ENCODE results near the gene MAFF. TPM values are rescaled to one million over a fixed set of nuclear protein-coding genes. Genes with fewer than 3 reads are reported as not detected.
"Not testable (repeated sequence)": the region's sequence is repeated elsewhere in the genome, so short reads cannot be mapped to it uniquely, and the experiment has no call there.

MAFF gene
- total RNA-seq, 1 experiment from 2014 or later: 4.6 TPM

- H3K4me1 Mint-ChIP-seq: peaks cover 26% of the 10 kb centered on the region
- POLR2A ChIA-PET; H3K27ac Mint-ChIP-seq; H3K27me3 Mint-ChIP-seq (ENCODE audit: low read depth); H3K4me3 Mint-ChIP-seq; H3K9me3 Mint-ChIP-seq; H3K36me3 Mint-ChIP-seq; DNase-seq (ENCODE audit: low spot score); ATAC-seq: not testable (repeated sequence)
- 0 out of 2 replicates have a peak, but pooled peaks have one; percentile 22 for TF ChIP-seq ZNF121 (CRISPR knock-in tag; IDR thresholded peaks at IDR 0.05)
- CTCF ChIA-PET: interaction anchor here (1.2 to 1.4 kb wide), 3 partner anchors 23 to 126 kb away, joined by 3 to 6 read pairs (median 6); partner anchors contain the start of gene MAFF
Measured at GRCh38 chr22:38178605-38178937, 23.2 kb upstream of the MAFF start.

DNA sequence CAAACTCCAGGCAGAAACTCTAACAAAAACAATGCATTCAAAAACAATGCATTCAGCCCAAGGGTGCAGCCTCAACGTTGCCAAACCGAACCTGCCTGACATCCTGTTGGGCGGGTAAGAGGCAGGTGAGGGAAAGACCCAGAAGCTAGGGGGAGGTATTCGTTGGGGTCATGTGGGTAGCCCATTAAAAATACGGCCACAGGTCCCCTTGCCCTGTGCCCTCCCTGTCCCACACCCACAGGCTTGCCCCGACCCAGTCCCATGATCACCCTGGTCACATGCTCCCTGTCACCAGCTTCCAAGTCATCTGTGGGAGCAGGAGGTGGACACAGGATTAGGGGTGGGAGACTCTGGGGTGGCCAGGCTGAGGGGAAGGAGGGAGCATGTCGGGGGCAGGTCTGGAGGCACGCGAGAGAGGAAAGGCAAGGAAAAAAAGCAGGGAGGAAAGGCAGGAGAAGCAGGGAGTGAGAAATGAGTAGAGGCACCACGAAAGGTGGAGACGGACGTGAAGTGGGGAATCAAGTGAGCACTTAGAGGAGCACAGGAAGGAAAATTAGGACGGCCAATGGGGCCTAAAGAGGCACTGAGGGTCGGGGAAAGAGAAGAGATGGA lies 20.8 kb upstream of the MAFF start:
- H3K27me3 Mint-ChIP-seq (ENCODE audit: low read depth): no peaks in the 10 kb centered on the region
- H3K4me1 Mint-ChIP-seq: peaks cover 33% of the 10 kb centered on the region
- H3K4me3 Mint-ChIP-seq: peak overlapping the region; percentile 89
- no peaks in the 10 kb centered on the region for H3K36me3 Mint-ChIP-seq
- peak overlapping the region; percentile 99 for H3K27ac Mint-ChIP-seq
- no peaks in the 10 kb centered on the region for H3K9me3 Mint-ChIP-seq
- no peak for DNase-seq (ENCODE audit: low spot score)
- CTCF ChIA-PET: interaction anchor here (0.5 to 1.6 kb wide), 5 partner anchors 34 to 129 kb away, joined by 3 to 6 read pairs (median 4); partner anchors contain the start of gene BAIAP2L2
- POLR2A ChIA-PET: interaction anchor here (0.6 to 1.8 kb wide), 2 partner anchors 21 to 35 kb away, joined by 4 to 8 read pairs; partner anchors contain the start of gene MAFF
- ATAC-seq: no peak
- TF ChIP-seq ZSCAN18 (CRISPR knock-in tag; IDR thresholded peaks at IDR 0.05) (no peak), ZNF138 (CRISPR knock-in tag; conservative IDR thresholded peaks at IDR 0.05) (no peak), RORB (CRISPR knock-in tag; IDR thresholded peaks at IDR 0.05) (no peak), TP53 (CRISPR knock-in tag; IDR thresholded peaks at IDR 0.05) (no peak), FOXJ3 (CRISPR knock-in tag; IDR thresholded peaks at IDR 0.05; ENCODE audit: borderline replicate concordance) (no peak), FOXP1 (CRISPR knock-in tag; IDR thresholded peaks at IDR 0.05; ENCODE audit: borderline replicate concordance) (peak; percentile 31; the same call in 1 of the 2 replicates), ZNF425 (CRISPR knock-in tag; conservative IDR thresholded peaks at IDR 0.05) (no peak), ZNF423 (CRISPR knock-in tag; IDR thresholded peaks at IDR 0.05) (no peak), JAZF1 (CRISPR knock-in tag; IDR thresholded peaks at IDR 0.05) (no peak), MYBL2 (CRISPR knock-in tag; IDR thresholded peaks at IDR 0.05) (no peak; the same call in 1 of the 2 replicates), NR1H2 (CRISPR knock-in tag; IDR thresholded peaks at IDR 0.05) (no peak), ATF1 (CRISPR knock-in tag; IDR thresholded peaks at IDR 0.05) (no peak), AFF4 (CRISPR knock-in tag; IDR thresholded peaks at IDR 0.05; ENCODE audit: borderline replicate concordance) (no peak), IRF2 (CRISPR knock-in tag; IDR thresholded peaks at IDR 0.05; ENCODE audit: borderline replicate concordance, low read depth) (no peak), SP1 (CRISPR knock-in tag; conservative IDR thresholded peaks at IDR 0.05) (no peak), ZNF121 (CRISPR knock-in tag; IDR thresholded peaks at IDR 0.05) (no peak), TEAD4 (CRISPR knock-in tag; IDR thresholded peaks at IDR 0.05) (no peak), NFE2L1 (CRISPR knock-in tag; IDR thresholded peaks at IDR 0.05) (0 out of 2 replicates have a peak, but pooled peaks have one; percentile 57), JUN (CRISPR knock-in tag; IDR thresholded peaks at IDR 0.05) (no peak)
- TF ChIP-seq, protein P1, sequence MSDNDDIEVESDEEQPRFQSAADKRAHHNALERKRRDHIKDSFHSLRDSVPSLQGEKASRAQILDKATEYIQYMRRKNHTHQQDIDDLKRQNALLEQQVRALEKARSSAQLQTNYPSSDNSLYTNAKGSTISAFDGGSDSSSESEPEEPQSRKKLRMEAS (CRISPR knock-in tag; IDR thresholded peaks at IDR 0.05): peak; percentile 31; the same call in 1 of the 2 replicates
- TF ChIP-seq, protein P2, sequence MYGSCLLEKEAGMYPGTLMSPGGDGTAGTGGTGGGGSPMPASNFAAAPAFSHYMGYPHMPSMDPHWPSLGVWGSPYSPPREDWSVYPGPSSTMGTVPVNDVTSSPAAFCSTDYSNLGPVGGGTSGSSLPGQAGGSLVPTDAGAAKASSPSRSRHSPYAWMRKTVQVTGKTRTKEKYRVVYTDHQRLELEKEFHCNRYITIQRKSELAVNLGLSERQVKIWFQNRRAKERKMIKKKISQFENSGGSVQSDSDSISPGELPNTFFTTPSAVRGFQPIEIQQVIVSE (CRISPR knock-in tag; IDR thresholded peaks at IDR 0.05; ENCODE audit: borderline replicate concordance): no peak
- TF ChIP-seq, protein P3, sequence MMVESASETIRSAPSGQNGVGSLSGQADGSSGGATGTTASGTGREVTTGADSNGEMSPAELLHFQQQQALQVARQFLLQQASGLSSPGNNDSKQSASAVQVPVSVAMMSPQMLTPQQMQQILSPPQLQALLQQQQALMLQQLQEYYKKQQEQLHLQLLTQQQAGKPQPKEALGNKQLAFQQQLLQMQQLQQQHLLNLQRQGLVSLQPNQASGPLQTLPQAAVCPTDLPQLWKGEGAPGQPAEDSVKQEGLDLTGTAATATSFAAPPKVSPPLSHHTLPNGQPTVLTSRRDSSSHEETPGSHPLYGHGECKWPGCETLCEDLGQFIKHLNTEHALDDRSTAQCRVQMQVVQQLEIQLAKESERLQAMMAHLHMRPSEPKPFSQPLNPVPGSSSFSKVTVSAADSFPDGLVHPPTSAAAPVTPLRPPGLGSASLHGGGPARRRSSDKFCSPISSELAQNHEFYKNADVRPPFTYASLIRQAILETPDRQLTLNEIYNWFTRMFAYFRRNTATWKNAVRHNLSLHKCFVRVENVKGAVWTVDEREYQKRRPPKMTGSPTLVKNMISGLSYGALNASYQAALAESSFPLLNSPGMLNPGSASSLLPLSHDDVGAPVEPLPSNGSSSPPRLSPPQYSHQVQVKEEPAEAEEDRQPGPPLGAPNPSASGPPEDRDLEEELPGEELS (CRISPR knock-in tag; IDR thresholded peaks at IDR 0.05): 0 out of 2 replicates have a peak, but pooled peaks have one; percentile 63
- TF ChIP-seq, protein P4, sequence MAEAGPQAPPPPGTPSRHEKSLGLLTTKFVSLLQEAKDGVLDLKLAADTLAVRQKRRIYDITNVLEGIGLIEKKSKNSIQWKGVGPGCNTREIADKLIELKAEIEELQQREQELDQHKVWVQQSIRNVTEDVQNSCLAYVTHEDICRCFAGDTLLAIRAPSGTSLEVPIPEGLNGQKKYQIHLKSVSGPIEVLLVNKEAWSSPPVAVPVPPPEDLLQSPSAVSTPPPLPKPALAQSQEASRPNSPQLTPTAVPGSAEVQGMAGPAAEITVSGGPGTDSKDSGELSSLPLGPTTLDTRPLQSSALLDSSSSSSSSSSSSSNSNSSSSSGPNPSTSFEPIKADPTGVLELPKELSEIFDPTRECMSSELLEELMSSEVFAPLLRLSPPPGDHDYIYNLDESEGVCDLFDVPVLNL (CRISPR knock-in tag; IDR thresholded peaks at IDR 0.05; ENCODE audit: borderline replicate concordance, low read depth): no peak
